Cardiac muscle cell (in vitro differentiated cells and primary cell): ENCODE measurements around the gene BICD1. TPM values are rescaled to one million over a fixed set of nuclear protein-coding genes. Genes with fewer than 3 reads are reported as not detected.

ENCODE experiments used
- DNase-seq, 2 donors: peaks; one replicate each; pipeline versions ENCODE4 v3.0.0 to v3.0.0-alpha.2; 2010 to 2017; ENCODE audit warnings: low read depth in 1 of 2, low spot score in 1 of 2
- H3K27ac ChIP-seq: fragments of 200-600 bp; sonication (generic); 2 replicates; pipeline ENCODE4 v1.5.1; 2016
- H3K27me3 ChIP-seq: fragments of 200-600 bp; sonication (generic); 2 replicates; pipeline ENCODE4 v1.6.0; 2016; ENCODE audit warnings: control low read depth
- H3K36me3 ChIP-seq: fragments of 200-600 bp; sonication (generic); 2 replicates; pipeline ENCODE4 v1.5.1; 2016; ENCODE audit warnings: control low read depth
- H3K4me1 ChIP-seq: fragments of 200-600 bp; sonication (generic); 2 replicates; pipeline ENCODE4 v1.8.1; 2017; ENCODE audit warnings: low read depth, mild to moderate bottlenecking, mixed run types
- H3K4me3 ChIP-seq: fragments of 200-600 bp; sonication (generic); 2 replicates; pipeline ENCODE4 v1.5.1; 2016; ENCODE audit warnings: mild to moderate bottlenecking
- H3K9me3 ChIP-seq: fragments of 200-600 bp; sonication (generic); 2 replicates; pipeline ENCODE4 v1.5.1; 2017; ENCODE audit warnings: low read depth, mild to moderate bottlenecking, control low read depth
- CTCF ChIP-seq: IDR thresholded peaks from 2 replicates; pipeline ENCODE4 v1.5.1; 2012; ENCODE audit warnings: low read depth, mild to moderate bottlenecking, low read length
- polyA plus RNA-seq: library from polyadenylated mRNA; unstranded; fragments of >200 nt; fragmentation: Nextera tagmentation; extraction: Ambion mirVana; gene quantifications from 2 replicates; pipeline ENCODE4 v1.2.1, GENCODE V29; 2016
- total RNA-seq: library from RNA; depleted of rRNA; stranded (reverse); fragments of >200 nt; gene quantifications from 2 replicates; pipeline ENCODE4 v1.2.3, GENCODE V29; 2016

Gene BICD1
- total and polyA plus RNA-seq, 2 experiments from 2014 or later = 13.3 to 16.6 TPM

- no peaks in the 10 kb centered on the region for H3K36me3 ChIP-seq
Observed at GRCh38 chr12:32108787-32109186, 2.1 kb downstream of the BICD1 start.

GRCh38 chr12:32110417-32110816 is 3.8 kb downstream of the BICD1 start:
- Histone ChIP-seq H3K27ac (no peak overlapping the region), H3K4me3 (no peak overlapping the region), H3K27me3 (no peaks in the 10 kb centered on the region), H3K9me3 (no peaks in the 10 kb centered on the region), H3K36me3 (no peaks in the 10 kb centered on the region), H3K4me1 (peaks cover 15% of the 10 kb centered on the region)
- TF ChIP-seq CTCF = no peak
- DNase-seq = no peak

More at GRCh38 chr12:32108787-32109186, 2.1 kb downstream of the BICD1 start:
- no peaks in the 10 kb centered on the region for H3K27me3 ChIP-seq
- H3K9me3 ChIP-seq = no peaks in the 10 kb centered on the region
- no peak overlapping the region for H3K27ac ChIP-seq
- no peak for TF ChIP-seq CTCF
- no peak for DNase-seq
- H3K4me3 ChIP-seq = peak overlapping the region; percentile 77
- peaks cover 15% of the 10 kb centered on the region for H3K4me1 ChIP-seq

- no peak overlapping the region for H3K4me3 ChIP-seq
- H3K27ac ChIP-seq = no peak overlapping the region
- H3K9me3 ChIP-seq = no peaks in the 10 kb centered on the region
- TF ChIP-seq CTCF = no peak
- no peaks in the 10 kb centered on the region for H3K36me3 ChIP-seq
- H3K27me3 ChIP-seq = no peaks in the 10 kb centered on the region
- DNase-seq = no peak
- H3K4me1 ChIP-seq = peaks cover 15% of the 10 kb centered on the region
Observed at GRCh38 chr12:32110942-32111341, 4.3 kb downstream of the BICD1 start.

GRCh38 chr12:32115404-32116104 is 8.9 kb downstream of the BICD1 start:
- H3K4me3 ChIP-seq = no peak overlapping the region
- H3K27me3 ChIP-seq = no peaks in the 10 kb centered on the region
- H3K9me3 ChIP-seq = no peaks in the 10 kb centered on the region
- DNase-seq = peak in 1 of 2 donors; percentile 99
- TF ChIP-seq CTCF = no peak
- H3K4me1 ChIP-seq = peaks cover 5% of the 10 kb centered on the region
- H3K27ac ChIP-seq = no peak overlapping the region
- H3K36me3 ChIP-seq = no peaks in the 10 kb centered on the region

- no peaks in the 10 kb centered on the region for H3K27me3 ChIP-seq
- H3K9me3 ChIP-seq = no peaks in the 10 kb centered on the region
- H3K4me1 ChIP-seq = peaks cover 5% of the 10 kb centered on the region
- no peak for DNase-seq
- no peak overlapping the region for H3K27ac ChIP-seq
- H3K4me3 ChIP-seq = no peak overlapping the region
- TF ChIP-seq CTCF = no peak
- H3K36me3 ChIP-seq = no peaks in the 10 kb centered on the region
Observed at GRCh38 chr12:32116897-32117296, 10.2 kb downstream of the BICD1 start.

- TF ChIP-seq CTCF = no peak
- Histone ChIP-seq H3K27me3 (no peaks in the 10 kb centered on the region), H3K9me3 (no peaks in the 10 kb centered on the region), H3K27ac (no peak overlapping the region), H3K36me3 (no peaks in the 10 kb centered on the region), H3K4me3 (no peak overlapping the region), H3K4me1 (peaks cover 5% of the 10 kb centered on the region)
- no peak for DNase-seq
Observed at GRCh38 chr12:32117316-32117715, 10.7 kb downstream of the BICD1 start.
